Neural progenitor cell (in vitro differentiated cells): ENCODE measurements around the gene NAA10.

Source experiments
- CTCF ChIP-seq: fragments of 200-600 bp; sonication (generic); IDR thresholded peaks from 2 replicates; pipeline ENCODE4 v1.5.1; 2017; ENCODE audit warnings: antibody characterized with exemption, mild to moderate bottlenecking
- EZH2 ChIP-seq: fragments of 200-600 bp; sonication (generic); IDR thresholded peaks from 2 replicates; pipeline ENCODE4 v1.6.1; 2017; ENCODE audit warnings: antibody characterized with exemption, mild to moderate bottlenecking, moderate library complexity
- EZH2phosphoT487 ChIP-seq: fragments of 200-600 bp; sonication (generic); IDR thresholded peaks from 2 replicates; pipeline ENCODE4 v1.6.1; 2017; ENCODE audit warnings: antibody characterized with exemption

- no peak for TF ChIP-seq CTCF
- TF ChIP-seq EZH2 = no peak
- TF ChIP-seq EZH2phosphoT487 = no peak
These were observed 5.3 kb downstream of the NAA10 start for GRCh38 chrX:153929576-153929975.
